MCF 10A (cell line): ENCODE measurements around the gene CEP112. TPM values are rescaled to one million over a fixed set of nuclear protein-coding genes. Genes with fewer than 3 reads are reported as not detected.

Source experiments
- BruUV-seq: library from RNA; stranded (reverse); fragments of 400-500 nt; replicated peaks from 2 replicates; lab custom pipeline; 2021; lab: Mats Ljungman, UMichigan
- CTCF ChIA-PET: fragments of 300-600 bp; sonication (Branson Sonifier 250); formaldehyde crosslinking; extraction: SDS; loops from one replicate; lab custom pipeline; 2021; ENCODE audit warnings: antibody characterized with exemption, inconsistent platforms; lab: Yijun Ruan, JAX
- POLR2A ChIA-PET: fragments of 300-600, 350-650 bp; sonication (Branson Sonifier 250); formaldehyde crosslinking; extraction: SDS; loops from one replicate; lab custom pipeline; 2020; ENCODE audit warnings: antibody characterized with exemption, inconsistent platforms; lab: Yijun Ruan, JAX
- DNase-seq: peaks from one replicate; pipeline ENCODE4 v3.0.0-alpha.2; 2018; ENCODE audit not compliant: unreplicated experiment
- H3K27ac Mint-ChIP-seq: one replicate; pipeline ENCODE4 v1.8.0; 2022; ENCODE audit warnings: mild to moderate bottlenecking, low read depth, mixed read lengths; ENCODE audit not compliant: unreplicated experiment
- H3K27me3 Mint-ChIP-seq: one replicate; pipeline ENCODE4 v1.8.0; 2022; ENCODE audit warnings: mixed read lengths; ENCODE audit not compliant: insufficient read depth, unreplicated experiment
- H3K36me3 Mint-ChIP-seq: one replicate; pipeline ENCODE4 v1.8.0; 2022; ENCODE audit warnings: mild to moderate bottlenecking, moderate library complexity, mixed read lengths; ENCODE audit not compliant: insufficient read depth, unreplicated experiment
- H3K4me1 Mint-ChIP-seq: one replicate; pipeline ENCODE4 v1.8.0; 2022; ENCODE audit warnings: mixed read lengths; ENCODE audit not compliant: insufficient read depth, unreplicated experiment
- H3K4me3 Mint-ChIP-seq: one replicate; pipeline ENCODE4 v1.8.0; 2022; ENCODE audit warnings: mild to moderate bottlenecking, moderate library complexity, mixed read lengths; ENCODE audit not compliant: unreplicated experiment
- H3K9me3 Mint-ChIP-seq: one replicate; pipeline ENCODE4 v1.8.0; 2022; ENCODE audit warnings: mixed read lengths; ENCODE audit not compliant: unreplicated experiment
- intact Hi-C: fragments of 100-400 bp; cut with micrococcal nuclease; formaldehyde crosslinking; loops from 2 replicates; pipeline ENCODE4 v1.14.1; 2022
- total RNA-seq: library from RNA; stranded (reverse); gene quantifications from 2 replicates; pipeline ENCODE4 v1.2.3, GENCODE V29; 2022
- TF ChIP-seq, protein P1 (sequence below): fragments of 200-600 bp; IDR thresholded peaks from one replicate; pipeline ENCODE4 v1.8.0; 2022; ENCODE audit warnings: antibody characterized with exemption, mild to moderate bottlenecking; ENCODE audit not compliant: unreplicated experiment

CEP112 gene
- total RNA-seq, 1 experiment from 2014 or later = 8.1 TPM

DNA sequence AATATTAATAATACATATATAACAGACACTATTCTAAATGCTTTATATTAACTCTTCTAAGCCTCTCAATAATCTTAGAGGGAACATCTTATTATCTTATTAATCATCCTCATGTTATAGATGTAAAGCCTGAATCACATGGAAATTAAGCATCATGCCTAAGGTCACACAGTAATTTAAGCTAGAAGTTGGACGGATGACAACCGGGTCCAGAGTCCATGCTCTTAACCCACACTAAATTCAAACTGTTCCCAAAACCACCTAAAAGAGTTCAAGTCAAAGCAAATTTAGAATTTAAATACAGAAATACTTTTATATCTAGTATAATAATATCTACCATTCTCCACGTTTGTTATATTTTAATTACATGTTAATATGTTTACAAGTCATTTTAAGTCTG lies 193.3 kb downstream of the CEP112 start:
- no peak overlapping the region for H3K4me3 Mint-ChIP-seq
- H3K27me3 Mint-ChIP-seq = no peaks in the 10 kb centered on the region
- ChIA-PET CTCF (interaction anchor here (0.6 to 1.6 kb wide), 5 partner anchors 11 to 766 kb away, joined by 3 to 4 read pairs (median 3); no protein-coding TSS in a partner anchor), POLR2A (no interaction called here)
- BruUV-seq = no TSS peak
- peaks cover 7% of the 10 kb centered on the region for H3K9me3 Mint-ChIP-seq
- H3K27ac Mint-ChIP-seq = no peak overlapping the region
- peaks cover 5% of the 10 kb centered on the region for H3K4me1 Mint-ChIP-seq
- H3K36me3 Mint-ChIP-seq = no peaks in the 10 kb centered on the region
- no peak for DNase-seq
- TF ChIP-seq, protein P1, sequence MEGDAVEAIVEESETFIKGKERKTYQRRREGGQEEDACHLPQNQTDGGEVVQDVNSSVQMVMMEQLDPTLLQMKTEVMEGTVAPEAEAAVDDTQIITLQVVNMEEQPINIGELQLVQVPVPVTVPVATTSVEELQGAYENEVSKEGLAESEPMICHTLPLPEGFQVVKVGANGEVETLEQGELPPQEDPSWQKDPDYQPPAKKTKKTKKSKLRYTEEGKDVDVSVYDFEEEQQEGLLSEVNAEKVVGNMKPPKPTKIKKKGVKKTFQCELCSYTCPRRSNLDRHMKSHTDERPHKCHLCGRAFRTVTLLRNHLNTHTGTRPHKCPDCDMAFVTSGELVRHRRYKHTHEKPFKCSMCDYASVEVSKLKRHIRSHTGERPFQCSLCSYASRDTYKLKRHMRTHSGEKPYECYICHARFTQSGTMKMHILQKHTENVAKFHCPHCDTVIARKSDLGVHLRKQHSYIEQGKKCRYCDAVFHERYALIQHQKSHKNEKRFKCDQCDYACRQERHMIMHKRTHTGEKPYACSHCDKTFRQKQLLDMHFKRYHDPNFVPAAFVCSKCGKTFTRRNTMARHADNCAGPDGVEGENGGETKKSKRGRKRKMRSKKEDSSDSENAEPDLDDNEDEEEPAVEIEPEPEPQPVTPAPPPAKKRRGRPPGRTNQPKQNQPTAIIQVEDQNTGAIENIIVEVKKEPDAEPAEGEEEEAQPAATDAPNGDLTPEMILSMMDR = no peak
- intact Hi-C loops = no loop called here

DNA sequence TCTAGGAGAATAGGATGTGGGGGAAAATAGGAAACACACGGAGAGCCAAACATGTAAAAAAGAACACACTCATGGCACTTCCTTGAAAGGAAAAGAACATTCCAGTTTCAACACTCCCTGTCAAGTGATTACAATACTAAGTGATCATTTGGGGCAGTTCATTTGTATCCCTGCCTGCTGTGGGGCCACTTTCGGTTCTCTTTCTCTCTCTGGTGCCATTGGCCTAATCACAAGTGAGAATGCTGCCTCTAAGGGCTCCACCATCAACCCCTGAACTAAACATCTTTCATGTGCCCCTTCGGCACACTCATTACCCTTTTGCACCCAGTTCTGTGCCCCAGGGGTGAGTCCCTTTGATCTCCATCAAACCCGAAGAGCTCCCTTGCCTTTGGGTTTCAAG lies 197.3 kb downstream of the CEP112 start:
- Mint-ChIP-seq H3K9me3 (peaks cover 4% of the 10 kb centered on the region), H3K4me1 (no peaks in the 10 kb centered on the region), H3K4me3 (no peak overlapping the region), H3K36me3 (no peaks in the 10 kb centered on the region), H3K27ac (no peak overlapping the region), H3K27me3 (no peaks in the 10 kb centered on the region)
- ChIA-PET POLR2A (no interaction called here), CTCF (interaction anchor here (0.5 kb wide), 1 partner anchor 132 kb away, joined by 3 read pairs; no protein-coding TSS in a partner anchor)
- TF ChIP-seq, protein P1 = no peak
- no TSS peak for BruUV-seq
- DNase-seq = no peak
- intact Hi-C loops = no loop called here

DNA sequence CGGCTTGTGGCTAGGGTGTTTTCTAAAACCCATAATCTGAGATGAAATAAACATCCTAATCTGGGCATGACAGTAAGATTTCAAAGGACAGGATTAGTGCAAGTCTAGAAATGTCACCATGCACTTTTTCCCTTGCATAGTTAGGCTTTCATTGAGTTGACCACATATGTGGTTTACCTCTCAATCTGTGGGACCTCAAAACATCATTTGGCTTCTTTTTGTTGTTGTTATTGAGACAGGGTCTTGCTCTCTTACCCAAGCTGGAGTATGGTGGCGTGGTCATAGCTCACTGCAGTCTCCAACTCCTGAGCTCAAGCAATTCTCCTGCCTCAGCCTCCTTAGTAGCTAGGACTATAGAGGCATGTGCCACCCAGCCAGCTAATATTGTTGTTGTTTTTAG lies 197.8 kb downstream of the CEP112 start:
- intact Hi-C loops = no loop called here
- Mint-ChIP-seq H3K36me3 (no peaks in the 10 kb centered on the region), H3K27ac (no peak overlapping the region), H3K4me3 (no peak overlapping the region), H3K9me3 (no peaks in the 10 kb centered on the region), H3K27me3 (no peaks in the 10 kb centered on the region), H3K4me1 (no peaks in the 10 kb centered on the region)
- DNase-seq = no peak
- ChIA-PET POLR2A (no interaction called here), CTCF (interaction anchor here (0.5 kb wide), 1 partner anchor 133 kb away, joined by 3 read pairs; no protein-coding TSS in a partner anchor)
- BruUV-seq = no TSS peak
- TF ChIP-seq, protein P1 = no peak

DNA sequence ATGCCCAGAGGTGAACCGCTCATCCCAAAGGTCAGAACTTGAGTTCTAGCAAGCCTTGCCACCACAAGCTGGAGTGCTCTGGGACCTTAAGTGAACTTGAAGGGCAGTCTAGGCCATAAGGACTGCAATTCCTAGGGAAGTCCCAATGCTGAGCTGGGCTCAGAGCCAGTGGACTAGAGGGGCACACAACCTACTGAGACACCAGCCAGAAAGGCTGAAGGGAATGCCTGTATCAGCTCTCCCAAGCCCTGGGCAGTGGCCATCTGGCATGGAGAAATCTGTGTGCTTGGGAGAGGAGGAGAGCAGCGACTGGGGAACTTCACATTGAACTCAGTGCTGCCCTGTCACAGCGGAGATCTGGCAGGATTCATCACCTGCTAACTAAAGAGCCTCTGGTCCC lies 201.3 kb downstream of the CEP112 start:
- H3K9me3 Mint-ChIP-seq = no peaks in the 10 kb centered on the region
- DNase-seq = no peak
- ChIA-PET POLR2A (no interaction called here), CTCF (no interaction called here)
- H3K27ac Mint-ChIP-seq = no peak overlapping the region
- no peaks in the 10 kb centered on the region for H3K27me3 Mint-ChIP-seq
- TF ChIP-seq, protein P1 = no peak
- no peaks in the 10 kb centered on the region for H3K4me1 Mint-ChIP-seq
- no peak overlapping the region for H3K4me3 Mint-ChIP-seq
- no peaks in the 10 kb centered on the region for H3K36me3 Mint-ChIP-seq
- BruUV-seq = no TSS peak
- intact Hi-C loops = no loop called here
